NCI-H1092 (cell line): ENCODE results near the gene PRDM16.

ENCODE experiments used
- DNase-seq: peaks from one replicate; lab custom pipeline; 2025; lab: John Stamatoyannopoulos, UW

PRDM16 gene

GRCh38 chr1:3032371-3033039 is 36.5 kb upstream of the PRDM16 start:
- no peak for DNase-seq

- DNase-seq, result no peak
Observed at GRCh38 chr1:3033040-3033789, 35.8 kb upstream of the PRDM16 start.

GRCh38 chr1:3033790-3034090 is 35.3 kb upstream of the PRDM16 start:
- DNase-seq, result no peak

- DNase-seq, result no peak
Observed at GRCh38 chr1:3034162-3034561, 34.8 kb upstream of the PRDM16 start.

GRCh38 chr1:3034728-3035562 is 34.1 kb upstream of the PRDM16 start:
- no peak for DNase-seq

- no peak for DNase-seq
Observed at GRCh38 chr1:3035563-3036446, 33.2 kb upstream of the PRDM16 start.

GRCh38 chr1:3036447-3037280 is 32.3 kb upstream of the PRDM16 start:
- DNase-seq, result no peak

GRCh38 chr1:3037281-3038040 is 31.5 kb upstream of the PRDM16 start:
- no peak for DNase-seq

GRCh38 chr1:3038113-3038551 is 30.9 kb upstream of the PRDM16 start:
- DNase-seq, result no peak

GRCh38 chr1:3038571-3039181 is 30.3 kb upstream of the PRDM16 start:
- DNase-seq, result no peak

- no peak for DNase-seq
Observed at GRCh38 chr1:3040004-3040403, 29.0 kb upstream of the PRDM16 start.

GRCh38 chr1:3042481-3042880 is 26.5 kb upstream of the PRDM16 start:
- DNase-seq, result no peak

- no peak for DNase-seq
Observed at GRCh38 chr1:3049164-3049563, 19.8 kb upstream of the PRDM16 start.

- no peak for DNase-seq
Observed at GRCh38 chr1:3049905-3050304, 19.1 kb upstream of the PRDM16 start.

GRCh38 chr1:3050603-3051002 is 18.4 kb upstream of the PRDM16 start:
- no peak for DNase-seq

- DNase-seq, result no peak
Observed at GRCh38 chr1:3051270-3052268, 17.4 kb upstream of the PRDM16 start.

GRCh38 chr1:3052501-3052900 is 16.5 kb upstream of the PRDM16 start:
- no peak for DNase-seq

GRCh38 chr1:3053366-3053980 is 15.5 kb upstream of the PRDM16 start:
- DNase-seq, result no peak
